ENCODE data around the gene SPON2.

Gene SPON2

DNA sequence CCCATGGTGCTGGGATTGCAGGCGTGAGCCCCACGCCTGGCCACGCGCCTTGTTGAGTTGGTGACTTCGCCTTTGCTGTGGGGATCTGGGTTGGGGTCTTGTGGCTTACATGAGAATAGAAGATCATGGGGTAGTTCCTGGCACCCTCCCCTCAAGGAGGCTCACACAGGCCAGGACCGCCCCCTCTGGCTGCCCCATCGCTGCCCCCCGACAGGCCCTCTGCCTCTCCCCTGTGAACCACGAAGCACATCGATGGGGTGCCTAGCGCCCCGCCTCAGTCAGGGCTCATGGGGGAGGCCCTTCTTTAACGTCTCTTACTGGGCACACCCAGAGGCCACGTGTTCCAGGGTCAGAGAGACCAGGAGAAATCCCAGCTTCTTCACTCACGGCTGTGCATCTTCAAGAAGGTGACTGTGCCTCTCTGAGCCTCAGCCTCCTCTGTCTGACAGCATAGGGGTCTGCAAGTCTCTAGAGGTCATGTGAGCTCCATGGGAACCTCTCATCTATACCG lies 23.6 kb upstream of the SPON2 start:
- in situ Hi-C loops (cut with HindIII; ENCODE audit: low sequenced_read_pairs): no loop called here

DNA sequence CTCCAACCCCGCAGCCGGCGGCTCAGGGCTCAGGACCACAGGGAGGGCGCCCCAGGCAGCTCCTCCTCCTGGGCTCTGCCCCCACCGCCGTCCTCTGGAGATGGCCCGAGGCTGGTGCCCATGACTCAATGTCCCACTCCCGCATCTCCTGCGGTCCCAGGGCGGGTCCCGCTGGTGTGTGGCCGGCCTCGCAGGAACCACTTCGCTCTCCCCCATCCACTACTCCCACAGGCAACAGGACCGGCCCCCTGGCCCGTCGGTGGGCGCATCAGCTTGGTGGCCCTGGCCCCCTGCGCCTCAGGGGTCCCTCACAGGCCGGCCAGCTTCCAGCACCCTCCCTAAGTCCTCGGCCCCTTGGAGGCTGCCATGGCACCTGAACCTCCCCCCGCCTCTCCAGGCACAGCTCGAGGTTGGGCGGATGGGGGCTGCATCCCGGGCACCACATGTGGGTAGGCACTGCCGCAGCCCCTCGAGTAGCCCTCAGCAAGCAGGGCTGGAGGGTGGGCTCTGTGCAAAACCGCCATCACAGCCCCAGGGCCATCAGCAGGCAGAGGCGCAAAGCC lies 22.8 kb upstream of the SPON2 start:
- in situ Hi-C loops (cut with HindIII; ENCODE audit: low sequenced_read_pairs): no loop called here

DNA sequence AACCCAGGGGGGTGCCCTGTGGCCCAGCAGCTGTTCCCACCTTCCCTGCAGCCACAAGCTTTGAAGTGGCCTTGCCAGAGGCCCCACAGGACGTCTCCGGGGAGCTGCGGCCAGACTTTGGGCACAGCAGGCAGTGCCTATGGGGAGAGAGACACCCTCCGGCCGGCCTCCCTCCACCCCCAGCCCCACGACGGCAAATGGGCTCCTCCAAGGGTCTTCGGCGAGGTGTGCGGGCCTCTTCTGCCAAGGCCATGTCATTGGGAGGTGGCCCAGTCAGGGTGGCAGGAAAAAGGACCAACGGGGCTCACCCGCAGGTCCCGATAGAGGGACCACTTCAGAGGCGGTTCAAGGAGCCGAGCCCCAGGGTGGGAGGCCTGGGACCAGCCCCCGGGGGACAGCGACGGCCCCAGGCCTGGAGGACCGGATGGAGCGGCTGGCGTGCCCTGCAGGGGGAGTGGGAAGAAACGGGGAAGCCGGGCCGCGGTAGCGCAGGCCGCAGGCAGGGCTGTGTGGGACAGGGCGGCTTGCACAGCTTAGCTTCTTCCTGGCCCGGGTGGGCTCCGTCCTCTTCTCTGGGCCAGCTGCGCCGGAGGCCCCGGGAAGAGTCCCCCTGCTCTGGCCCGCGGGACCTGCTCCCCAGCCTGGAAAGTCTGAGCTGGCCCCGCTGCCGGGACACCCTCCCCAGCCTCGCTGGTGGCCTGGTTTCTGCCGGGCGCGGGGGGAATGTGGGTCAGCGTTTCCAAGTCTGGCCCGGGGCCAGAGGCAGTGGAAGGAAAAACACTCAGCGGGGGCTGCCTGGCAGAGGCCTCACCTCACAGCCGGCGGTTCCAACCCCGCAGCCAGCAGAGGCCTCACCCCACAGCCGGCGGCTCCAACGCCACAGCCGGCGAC lies 21.9 kb upstream of the SPON2 start:
- in situ Hi-C loops (cut with HindIII; ENCODE audit: low sequenced_read_pairs): no loop called here

DNA sequence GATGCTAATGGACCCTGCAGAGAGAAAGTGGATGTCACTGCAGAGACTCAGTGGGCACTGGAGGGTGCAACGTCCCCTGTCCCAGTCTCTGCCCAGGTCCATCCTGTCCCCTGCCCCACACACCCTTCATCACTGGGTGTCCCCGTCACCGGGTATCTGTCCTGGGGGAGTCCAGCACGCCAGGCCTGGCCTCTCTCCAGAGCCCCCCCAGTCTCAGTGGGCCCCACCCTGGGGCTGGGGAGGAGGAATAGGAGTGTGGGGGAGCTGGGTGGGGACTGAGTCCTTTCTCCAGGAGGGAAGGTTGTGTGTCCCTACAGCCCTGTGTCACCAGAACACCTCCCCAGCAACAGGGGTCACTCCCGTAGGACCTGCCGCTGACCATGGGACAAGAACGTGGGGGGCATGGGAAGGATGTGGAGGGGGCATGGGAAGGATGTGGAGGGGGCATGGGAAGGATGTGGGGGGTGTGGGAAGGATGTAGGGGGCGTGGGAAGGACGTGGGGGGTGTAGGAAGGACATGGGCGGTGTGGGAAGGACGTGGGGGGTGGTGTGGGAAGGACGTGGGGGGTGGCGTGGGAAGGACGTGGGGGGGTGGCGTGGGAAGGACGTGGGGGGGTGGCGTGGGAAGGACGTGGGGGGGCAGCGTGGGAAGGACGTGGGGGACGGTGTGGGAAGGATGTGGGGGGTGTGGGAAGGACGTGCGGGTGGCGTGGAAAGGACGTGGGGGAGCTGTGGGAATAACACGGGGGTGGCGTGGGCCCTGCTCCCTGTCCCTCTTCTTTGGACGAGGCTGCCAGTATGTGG lies 21.0 kb upstream of the SPON2 start:
- in situ Hi-C loops (cut with HindIII; ENCODE audit: low sequenced_read_pairs): no loop called here

DNA sequence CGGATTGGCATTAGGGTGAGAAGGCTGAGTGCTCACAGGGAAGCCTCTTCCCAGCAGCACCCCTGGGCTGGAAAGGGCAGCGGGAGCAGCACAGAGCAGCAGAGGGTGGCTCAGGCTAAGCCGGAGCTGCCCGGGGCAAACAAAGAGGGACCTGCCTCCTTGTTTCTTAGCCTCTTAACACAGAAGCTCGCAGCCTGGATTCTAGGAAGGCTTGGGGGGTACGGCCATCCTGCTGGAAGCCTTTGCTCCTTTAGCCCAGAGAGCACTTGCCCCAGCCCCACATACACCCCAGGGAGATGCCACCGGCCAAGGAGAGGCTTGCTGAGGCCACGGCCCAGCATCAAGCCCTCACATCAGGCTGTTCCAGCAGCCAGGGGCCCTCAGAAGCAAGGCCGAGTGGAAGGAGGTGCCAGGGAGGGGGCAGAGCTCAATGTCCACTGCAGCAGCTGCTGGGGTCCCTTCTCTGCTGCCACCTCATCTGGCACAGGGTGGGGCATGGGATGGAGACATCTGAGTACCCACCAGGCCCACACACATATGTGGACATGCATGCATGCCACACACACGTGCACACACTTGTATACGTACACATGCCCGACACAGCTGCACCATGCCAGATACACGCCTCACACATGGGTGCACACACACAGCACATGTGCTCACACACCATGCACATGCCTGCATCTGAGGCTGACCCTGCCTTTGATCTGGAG lies 20.3 kb upstream of the SPON2 start:
- in situ Hi-C loops (cut with HindIII; ENCODE audit: low sequenced_read_pairs): no loop called here

DNA sequence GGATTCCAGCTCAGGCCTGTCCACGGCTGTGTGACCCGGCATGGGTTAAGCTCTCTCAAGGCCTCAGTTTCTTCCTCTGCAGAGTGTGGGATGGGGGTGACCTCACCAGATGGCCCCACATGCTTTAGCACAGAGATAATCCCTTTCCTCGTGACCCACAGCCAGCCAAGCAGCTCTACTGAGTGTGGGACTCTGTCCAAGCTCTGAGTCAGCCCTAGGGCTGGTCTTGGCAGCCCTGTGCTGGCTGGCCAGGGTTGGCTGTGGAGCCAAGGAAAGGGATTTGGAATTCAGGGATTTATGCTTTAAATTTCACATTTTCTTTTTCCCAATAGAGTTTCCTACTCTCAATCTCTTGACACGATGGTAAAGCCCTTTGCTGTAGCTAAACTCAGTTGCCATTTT lies 19.7 kb upstream of the SPON2 start:
- in situ Hi-C loops (cut with HindIII; ENCODE audit: low sequenced_read_pairs): no loop called here

DNA sequence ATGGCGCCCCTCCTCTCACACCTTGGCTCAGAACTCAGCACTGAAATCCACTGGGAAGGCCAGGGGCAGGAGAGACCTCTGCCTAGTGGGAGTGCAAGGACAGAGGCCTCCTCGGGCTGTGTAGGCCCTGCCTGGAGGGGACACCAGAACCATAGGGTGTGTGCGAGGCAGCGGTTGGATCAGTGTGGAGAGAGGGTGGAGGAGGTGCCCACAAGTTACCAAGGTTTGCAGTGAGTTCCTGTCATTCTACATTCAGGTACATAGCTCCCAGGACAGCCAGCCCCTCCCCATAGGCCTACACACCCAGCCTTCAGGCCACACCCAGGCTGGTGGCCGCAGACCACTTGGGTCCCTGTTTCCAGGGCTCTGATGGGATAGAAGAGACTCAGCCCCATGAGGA lies 19.2 kb upstream of the SPON2 start:
- in situ Hi-C loops (cut with HindIII; ENCODE audit: low sequenced_read_pairs): no loop called here

DNA sequence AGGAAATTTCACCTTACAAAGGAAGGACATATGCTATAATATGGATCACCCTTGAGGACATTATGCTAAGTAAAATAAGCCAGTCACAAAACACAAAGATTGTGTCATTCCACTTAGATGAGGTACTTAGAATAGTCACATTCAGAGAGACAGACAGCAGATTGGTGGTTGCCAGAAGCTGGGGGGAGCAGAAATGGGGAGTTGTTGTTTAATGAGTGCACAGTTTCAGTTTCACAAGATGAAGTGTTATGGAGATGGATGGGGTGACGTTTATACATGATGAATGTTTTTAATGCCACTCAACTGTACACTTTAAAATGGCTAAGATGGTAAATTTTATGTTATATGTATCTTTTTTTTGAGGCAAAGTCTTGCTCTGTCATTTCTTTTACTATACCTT lies 14.8 kb upstream of the SPON2 start:
- in situ Hi-C loops (cut with HindIII; ENCODE audit: low sequenced_read_pairs): no loop called here

DNA sequence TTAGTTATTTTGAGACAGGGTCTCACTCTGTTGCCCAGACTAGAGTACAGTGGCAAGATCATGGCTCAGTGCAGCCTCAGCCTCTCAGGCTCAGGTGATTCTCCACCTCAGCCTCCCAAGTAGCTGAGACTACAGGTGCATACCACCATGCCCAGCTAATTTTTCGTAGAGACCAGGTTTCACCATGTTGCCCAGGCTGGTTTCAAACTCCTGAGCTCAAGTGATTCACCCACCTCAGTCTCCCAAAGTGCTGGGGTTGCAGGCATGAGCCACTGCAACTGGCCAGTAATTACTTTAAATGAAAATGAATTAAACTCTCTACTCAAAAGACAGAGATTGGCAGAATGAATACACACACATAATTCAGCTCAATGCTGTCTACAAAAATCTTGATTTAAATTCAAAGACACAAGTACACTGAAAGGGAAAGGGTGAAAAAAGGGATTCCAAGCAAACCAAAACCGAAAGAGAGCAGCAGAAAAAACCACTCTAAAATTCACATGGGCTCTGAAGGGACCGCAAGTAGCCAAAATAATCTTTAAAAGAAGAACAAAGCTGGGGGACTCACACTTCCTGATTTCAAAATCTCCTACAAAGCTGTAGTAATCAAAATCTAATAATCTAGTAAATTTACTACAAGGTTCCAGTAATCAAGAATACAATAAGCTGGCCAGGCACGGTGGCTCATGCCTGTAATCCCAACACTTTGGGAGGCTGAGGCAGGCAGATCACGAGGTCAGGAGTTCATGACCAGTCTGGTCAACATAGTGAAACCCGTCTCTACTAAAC lies 11.8 kb upstream of the SPON2 start:
- in situ Hi-C loops (cut with HindIII; ENCODE audit: low sequenced_read_pairs): no loop called here

DNA sequence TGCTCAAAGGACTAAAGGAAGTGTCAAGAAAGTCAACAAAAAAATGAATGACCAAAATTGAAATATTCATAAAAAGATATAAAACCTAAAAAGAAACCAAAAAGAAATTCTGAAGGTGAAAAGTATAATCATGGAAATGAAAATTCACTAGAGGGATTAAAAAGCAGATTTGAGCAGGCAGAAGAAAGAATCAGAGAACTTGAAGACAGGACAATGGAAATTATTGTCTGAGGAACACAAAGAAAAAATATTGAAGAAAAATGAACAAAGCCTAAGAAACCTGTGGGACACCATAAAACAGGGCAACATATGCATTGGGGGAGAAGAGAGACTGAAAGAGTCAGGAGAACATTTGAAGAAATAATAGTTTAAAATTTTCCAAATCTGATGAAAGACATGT lies 9.9 kb upstream of the SPON2 start:
- in situ Hi-C loops (cut with HindIII; ENCODE audit: low sequenced_read_pairs): no loop called here

DNA sequence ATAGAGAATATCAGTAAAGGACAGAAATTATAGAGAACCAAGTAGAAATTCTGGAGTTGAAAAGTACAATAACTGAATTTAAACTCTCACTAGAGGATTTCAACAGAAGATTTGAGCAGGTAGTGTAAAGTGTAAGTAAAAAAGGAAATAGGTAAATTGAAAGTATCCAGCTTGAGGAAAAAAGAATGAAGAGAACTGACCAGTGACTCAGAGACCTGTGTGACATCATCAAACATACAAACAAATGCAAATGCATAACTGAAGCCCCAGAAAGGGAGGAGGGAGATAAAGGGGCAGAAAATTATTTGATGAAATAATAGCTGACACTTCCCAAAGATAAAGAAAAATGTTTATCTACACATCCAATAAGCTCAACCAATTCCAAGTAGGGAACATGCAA lies 8.3 kb upstream of the SPON2 start:
- in situ Hi-C loops (cut with HindIII; ENCODE audit: low sequenced_read_pairs): no loop called here

DNA sequence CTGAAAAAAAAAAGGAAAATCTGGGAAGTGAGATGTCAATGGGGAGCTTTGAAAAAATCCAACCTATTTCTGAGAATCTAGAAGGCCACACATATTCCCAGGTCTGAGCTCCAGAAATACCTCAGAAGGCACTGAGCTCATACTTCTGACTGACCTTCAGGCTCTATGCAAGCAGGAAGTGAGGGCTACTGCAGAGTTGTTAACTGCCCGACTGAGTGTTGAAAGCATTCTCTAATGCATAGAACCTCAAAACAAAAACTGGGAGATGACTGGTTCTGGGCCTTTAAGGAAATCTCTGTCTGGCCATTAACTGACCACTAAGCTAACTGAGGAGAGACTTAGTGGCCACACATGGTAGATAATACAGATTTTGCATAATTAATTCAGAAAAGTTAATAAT lies 7.6 kb upstream of the SPON2 start:
- in situ Hi-C loops (cut with HindIII; ENCODE audit: low sequenced_read_pairs): no loop called here

DNA sequence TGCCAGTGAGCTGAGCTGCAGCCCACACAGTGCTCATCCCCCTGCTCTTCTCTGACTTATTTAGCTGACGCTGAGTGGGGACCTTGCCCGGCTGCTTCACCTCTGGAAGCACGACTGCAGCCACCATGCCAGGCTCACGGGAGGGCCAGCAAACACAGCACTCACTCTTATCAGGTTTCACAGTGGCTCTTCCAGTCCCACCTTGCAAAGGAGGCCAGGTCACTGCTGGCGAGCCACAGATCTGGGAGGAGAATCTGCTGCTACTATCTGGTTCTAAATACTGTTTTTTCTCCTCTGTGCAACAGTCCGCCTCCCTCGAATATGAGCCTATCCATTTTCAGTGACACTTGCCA lies 6.7 kb upstream of the SPON2 start:
- in situ Hi-C loops (cut with HindIII; ENCODE audit: low sequenced_read_pairs): no loop called here

DNA sequence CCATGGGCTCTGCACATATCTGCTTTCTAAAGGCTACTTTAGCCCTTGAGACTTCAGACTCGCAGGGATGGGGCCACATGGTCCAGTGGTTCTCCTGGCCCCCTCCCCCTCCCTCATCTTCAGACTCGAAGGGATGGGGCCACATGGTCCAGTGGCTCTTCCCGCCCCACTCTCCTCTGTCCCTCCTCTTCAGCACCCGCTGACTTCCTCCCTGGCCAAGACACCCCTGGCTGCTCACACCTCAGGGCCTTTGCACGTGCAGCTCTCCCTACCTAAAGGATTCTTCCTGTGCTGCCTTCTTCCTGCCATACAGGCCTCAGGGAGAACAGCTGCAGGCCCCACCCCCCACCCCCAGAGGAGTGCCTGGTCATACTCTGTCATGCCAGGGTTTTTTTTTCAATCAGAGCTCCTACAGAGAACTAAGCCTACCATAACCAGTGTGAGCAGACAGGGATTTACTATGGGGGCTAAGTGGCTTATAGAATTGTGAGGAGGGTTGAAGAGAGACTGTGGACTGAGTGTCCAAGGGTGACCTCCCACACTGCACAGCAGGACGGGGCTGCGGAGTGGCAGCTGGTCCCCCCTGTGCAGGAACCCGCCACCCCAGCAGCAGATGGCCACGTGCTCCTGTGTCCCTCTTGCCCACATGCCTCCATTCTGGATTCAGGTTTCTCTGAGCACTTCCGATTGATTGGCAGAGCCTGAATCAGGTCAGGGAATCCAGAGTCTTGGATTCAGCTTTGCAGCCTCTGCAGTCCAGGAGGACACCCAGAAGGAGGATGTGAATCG lies 6.1 kb upstream of the SPON2 start:
- in situ Hi-C loops (cut with HindIII; ENCODE audit: low sequenced_read_pairs): no loop called here

DNA sequence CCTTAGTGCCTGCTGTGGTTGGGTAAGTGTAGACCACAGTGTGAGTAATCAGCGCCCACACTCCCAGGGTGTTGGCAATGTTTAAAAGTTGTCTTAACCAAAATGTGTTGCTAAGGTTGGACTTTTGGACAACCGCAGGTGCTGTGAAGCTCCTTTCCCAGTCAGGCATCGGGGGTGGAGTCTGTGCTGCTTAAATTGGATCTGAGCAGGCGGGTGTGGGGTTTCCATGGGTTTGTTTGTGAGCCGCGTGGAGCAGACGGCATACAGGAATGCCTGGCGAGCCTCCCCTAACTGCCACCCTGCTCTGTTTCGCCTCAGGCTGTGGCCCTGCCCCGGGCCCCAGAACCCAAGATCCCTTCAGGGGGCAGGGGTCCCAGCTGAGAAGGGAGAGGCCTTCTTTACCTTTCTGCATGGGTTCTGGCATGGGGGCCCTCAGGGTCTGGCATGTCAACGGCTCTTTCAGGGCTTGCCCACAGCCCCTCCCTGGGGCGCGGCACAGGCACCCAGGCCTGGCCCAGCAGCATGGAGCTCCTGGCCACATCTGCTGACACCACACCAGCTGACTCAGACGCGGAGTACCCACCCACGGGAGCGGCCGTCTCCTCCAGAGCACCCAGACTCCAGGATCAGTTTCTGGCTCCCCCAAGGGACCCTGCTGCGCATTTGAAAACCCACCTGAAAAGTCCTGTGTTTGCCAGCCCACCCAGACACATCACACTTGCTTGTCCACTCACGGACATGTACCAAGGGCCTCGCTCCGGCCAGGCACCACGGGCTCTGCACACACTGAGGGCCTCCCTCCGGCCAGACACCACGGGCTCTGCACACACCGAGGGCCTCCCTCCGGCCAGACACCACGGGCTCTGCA lies 5.1 kb upstream of the SPON2 start:
- in situ Hi-C loops (cut with HindIII; ENCODE audit: low sequenced_read_pairs): no loop called here

DNA sequence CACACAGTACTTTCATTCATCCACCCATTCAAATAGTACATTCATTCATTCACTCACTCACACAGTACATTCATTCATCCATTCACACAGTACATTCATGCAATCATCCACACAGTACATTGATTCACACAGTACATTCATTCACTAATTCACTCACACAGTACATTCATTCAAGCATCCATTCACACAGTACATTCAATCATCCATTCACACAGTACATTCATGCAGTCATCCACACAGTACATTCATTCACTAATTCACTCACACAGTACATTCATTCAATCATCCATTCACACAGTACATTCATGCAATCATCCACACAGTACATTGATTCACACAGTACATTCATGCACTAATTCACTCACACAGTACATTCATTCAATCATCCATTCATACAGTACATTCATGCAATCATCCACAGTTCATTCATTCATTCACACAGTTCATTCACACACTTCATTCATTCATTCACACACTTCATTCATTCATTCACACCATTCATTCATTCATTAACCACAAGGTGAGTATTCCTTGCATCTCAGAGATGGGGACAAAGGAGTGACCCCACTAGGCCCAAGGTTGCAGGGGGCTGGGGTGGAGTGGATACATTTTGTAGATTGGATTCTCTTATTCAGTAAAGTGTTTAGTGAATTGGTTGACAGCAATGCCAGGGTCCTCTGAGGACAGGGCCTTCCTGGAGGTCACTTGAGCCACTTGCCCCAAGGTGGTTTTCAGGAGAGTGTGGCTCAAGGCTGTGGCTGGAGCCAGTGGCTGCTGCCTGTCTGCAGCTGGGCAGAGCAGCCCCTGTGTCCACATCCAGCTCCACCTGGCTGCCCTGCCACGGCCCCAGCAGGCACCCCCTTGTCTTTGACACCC lies 4.3 kb upstream of the SPON2 start:
- in situ Hi-C loops (cut with HindIII; ENCODE audit: low sequenced_read_pairs): no loop called here

DNA sequence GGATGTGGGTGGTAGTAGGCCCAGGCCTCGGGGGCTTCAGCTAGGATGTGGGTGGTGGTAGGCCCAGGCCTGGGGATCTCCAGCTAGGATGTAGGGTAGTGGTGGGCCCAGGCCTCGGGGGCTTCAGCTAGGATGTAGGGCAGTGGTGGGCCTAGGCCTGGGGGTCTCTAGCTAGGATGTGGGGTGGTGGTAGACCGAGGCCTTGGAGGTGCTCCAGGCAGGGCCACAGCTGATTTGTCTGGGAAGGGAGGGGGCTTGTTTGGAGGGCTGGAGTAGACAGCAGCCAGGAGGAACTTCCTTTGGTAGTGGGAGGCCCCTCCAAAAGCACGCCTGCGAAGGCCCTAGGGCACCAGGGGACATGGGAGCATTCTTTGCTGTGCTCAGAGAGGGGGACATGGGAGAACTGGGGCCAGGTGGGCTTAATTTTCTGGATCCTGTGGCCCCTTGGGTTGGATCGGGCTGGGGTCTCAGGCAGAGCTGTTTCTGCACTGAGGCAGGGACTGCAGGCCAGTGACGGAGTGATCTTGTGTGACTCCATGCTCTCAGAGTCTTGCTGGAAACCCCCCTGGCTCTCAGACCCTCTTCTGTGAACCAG lies 3.3 kb upstream of the SPON2 start:
- in situ Hi-C loops (cut with HindIII; ENCODE audit: low sequenced_read_pairs): no loop called here

Measured in endothelial cell of hepatic sinusoid (primary cell).